HCT116 (cell line): Measurements from ENCODE around the gene RBM14. TPM values are rescaled to one million over a fixed set of nuclear protein-coding genes. Genes with fewer than 3 reads are reported as not detected.

Source experiments
- ATAC-seq: fragments of 200-7000 bp; cut with Tn5 transposase; 2 replicates; pipeline ENCODE4 v1.9.1; 2020; ENCODE audit warnings: mild to moderate bottlenecking, moderate library complexity
- BruUV-seq: library from RNA; stranded (reverse); fragments of 400-500 nt; replicated peaks from 2 replicates; lab custom pipeline; 2021; lab: Mats Ljungman, UMichigan
- CTCF ChIA-PET: fragments of 300-600 bp; sonication (Branson Sonifier 250); formaldehyde crosslinking; loops from one replicate; lab custom pipeline; 2021; ENCODE audit warnings: antibody characterized with exemption; lab: Charles Lee
- POLR2A ChIA-PET: fragments of 300-600, 350-600 bp; sonication (Branson Sonifier 250); formaldehyde crosslinking; loops from one replicate; lab custom pipeline; 2021; ENCODE audit warnings: antibody characterized with exemption; lab: Charles Lee
- RAD21 ChIA-PET, 2 experiments: fragments of 300-600 bp; sonication (Branson Sonifier 250); formaldehyde crosslinking; loops; one replicate each; lab custom pipeline; 2023; ENCODE audit warnings: low total read pairs in 2 of 2; ENCODE audit not compliant: uncharacterized antibody in 2 of 2, unreplicated experiment in 2 of 2, low non-redundant PET in 1 of 2; lab: Charles Lee
- DNase-seq: peaks from one replicate; pipeline ENCODE4 v3.0.0-alpha.2; 2010; ENCODE audit warnings: low read depth, low spot score
- H2AFZ ChIP-seq: fragments of 200-600 bp; shearing (Covaris generic), sonication (generic); 2 replicates; pipeline ENCODE4 v1.6.1; 2017; ENCODE audit warnings: low read depth, mixed run types, mixed read lengths, antibody characterized with exemption, low read length; ENCODE audit not compliant: poor library complexity, severe bottlenecking
- H3K27ac ChIP-seq: 2 replicates; pipeline ENCODE4 v1.5.1; 2012; ENCODE audit warnings: low read depth, low read length
- H3K27me3 ChIP-seq: fragments of 200-600 bp; sonication (generic); 2 replicates; pipeline ENCODE4 v1.6.1; 2016; ENCODE audit warnings: mixed run types, low read length, mixed read lengths; ENCODE audit not compliant: insufficient read depth
- H3K36me3 ChIP-seq, 2 experiments: fragments of 200-500 bp in 1 of 2; fragments of 200-600 bp in 1 of 2; sonication (Bioruptor generic) in 1 of 2; sonication (generic) in 1 of 2; 2 replicates each; pipeline versions ENCODE4 v1.5.1 to v1.6.1; 2014 to 2016; ENCODE audit warnings: low read length in 2 of 2, inconsistent platforms in 1 of 2, mixed read lengths in 1 of 2, mixed run types in 1 of 2; ENCODE audit not compliant: insufficient read depth in 2 of 2, control insufficient read depth in 1 of 2
- H3K4me1 ChIP-seq, 2 experiments: fragments of 200-600 bp in 1 of 2; sonication (generic) in 1 of 2; 2 replicates each; pipeline versions ENCODE4 v1.5.1 to v1.6.1; 2012 to 2017; ENCODE audit warnings: low read length in 2 of 2, inconsistent platforms in 1 of 2, mild to moderate bottlenecking in 1 of 2, mixed read lengths in 1 of 2, mixed run types in 1 of 2, moderate library complexity in 1 of 2; ENCODE audit not compliant: insufficient read depth in 2 of 2, control insufficient read depth in 1 of 2
- H3K4me2 ChIP-seq: fragments of 200-600 bp; sonication (generic); 2 replicates; pipeline ENCODE4 v1.6.1; 2017; ENCODE audit warnings: mixed run types, low read length, mixed read lengths
- H3K4me3 ChIP-seq, 2 experiments: fragments of 200-600 bp in 1 of 2; sonication (generic) in 1 of 2; replicated peaks in 1 of 2; 2 replicates each; pipeline ENCODE4 v1.5.1; 2011 to 2016; ENCODE audit warnings: low read length in 2 of 2, control low read depth in 1 of 2, low read depth in 1 of 2, mild to moderate bottlenecking in 1 of 2, mixed read lengths in 1 of 2, mixed run types in 1 of 2
- H3K79me2 ChIP-seq: fragments of 200-600 bp; sonication (generic); 2 replicates; pipeline ENCODE4 v1.6.1; 2017; ENCODE audit warnings: mild to moderate bottlenecking, mixed run types, low read length, moderate library complexity, mixed read lengths; ENCODE audit not compliant: insufficient read depth
- H3K9ac ChIP-seq: fragments of 200-600 bp; sonication (generic); 2 replicates; pipeline ENCODE4 v1.6.1; 2016; ENCODE audit warnings: low read length, mixed read lengths
- H3K9me2 ChIP-seq: fragments of 200-600 bp; sonication (generic), shearing (Covaris generic); 2 replicates; pipeline ENCODE4 v1.6.1; 2017; ENCODE audit warnings: mixed run types, mild to moderate bottlenecking, moderate library complexity; ENCODE audit not compliant: insufficient read depth
- H3K9me3 ChIP-seq, 2 experiments: fragments of 200-500 bp in 1 of 2; fragments of 200-600 bp in 1 of 2; sonication (Bioruptor generic) in 1 of 2; sonication (generic) in 1 of 2; 2 replicates each; pipeline ENCODE4 v1.6.1; 2014 to 2017; ENCODE audit warnings: low read length in 2 of 2, mixed read lengths in 2 of 2, inconsistent platforms in 1 of 2, low read depth in 1 of 2, mild to moderate bottlenecking in 1 of 2, mixed run types in 1 of 2, moderate library complexity in 1 of 2; ENCODE audit not compliant: control insufficient read depth in 1 of 2, insufficient read depth in 1 of 2
- H4K20me1 ChIP-seq: fragments of 200-600 bp; sonication (generic), shearing (Covaris generic); 2 replicates; pipeline ENCODE4 v1.6.1; 2017; ENCODE audit warnings: mixed run types, mild to moderate bottlenecking, moderate library complexity; ENCODE audit not compliant: insufficient read depth
- CBX3 ChIP-seq: IDR thresholded peaks from 2 replicates; pipeline ENCODE4 v1.6.1; 2012; ENCODE audit warnings: low read depth
- ELF1 ChIP-seq: IDR thresholded peaks from 2 replicates; pipeline ENCODE4 v1.6.1; 2012; ENCODE audit warnings: low read depth, borderline replicate concordance
- FOSL1 ChIP-seq: IDR thresholded peaks from 2 replicates; pipeline ENCODE4 v1.6.1; 2012; ENCODE audit warnings: low read depth
- JUND ChIP-seq: IDR thresholded peaks from 2 replicates; pipeline ENCODE4 v1.6.1; 2012
- POLR2AphosphoS5 ChIP-seq: IDR thresholded peaks from 2 replicates; pipeline ENCODE4 v1.6.1; 2011; ENCODE audit warnings: mild to moderate bottlenecking, low read depth, low read length, moderate library complexity
- RAD21 ChIP-seq: IDR thresholded peaks from 2 replicates; pipeline ENCODE4 v1.6.1; 2012; ENCODE audit warnings: low read depth, mild to moderate bottlenecking
- SP1 ChIP-seq: IDR thresholded peaks from 2 replicates; pipeline ENCODE4 v1.6.1; 2012; ENCODE audit warnings: low read depth
- ZFX ChIP-seq: fragments of 450-650 bp; IDR thresholded peaks from 2 replicates; pipeline ENCODE4 v1.6.1; 2017
- intact Hi-C: fragments of 100-400 bp; cut with micrococcal nuclease; formaldehyde crosslinking; loops from 2 replicates; pipeline ENCODE4 v1.10.0; 2022
- total RNA-seq: library from RNA; stranded (reverse); gene quantifications from one replicate; pipeline ENCODE4 v1.2.1, GENCODE V29; 2021; ENCODE audit not compliant: unreplicated experiment
- TF ChIP-seq, protein P1 (sequence below): IDR thresholded peaks from 2 replicates; pipeline ENCODE4 v1.6.1; 2012

The RBM14 gene
- total RNA-seq, 1 experiment from 2014 or later, result 95.3 TPM

GRCh38 chr11:66567787-66568123 is 48.7 kb upstream of the RBM14 start:
- POLR2A ChIA-PET, result no interaction called here
- CTCF ChIA-PET, result no interaction called here
- no peak overlapping the region for H3K4me2 ChIP-seq
- H3K4me3 ChIP-seq, result no peak overlapping the region
- no peaks in the 10 kb centered on the region for H3K4me1 ChIP-seq
- RAD21 ChIA-PET, result no interaction called here
- ATAC-seq, result no peak
- intact Hi-C loops, result no loop called here
- TF ChIP-seq FOSL1, result no peak
- TF ChIP-seq CBX3, result no peak
- TF ChIP-seq, protein P1, sequence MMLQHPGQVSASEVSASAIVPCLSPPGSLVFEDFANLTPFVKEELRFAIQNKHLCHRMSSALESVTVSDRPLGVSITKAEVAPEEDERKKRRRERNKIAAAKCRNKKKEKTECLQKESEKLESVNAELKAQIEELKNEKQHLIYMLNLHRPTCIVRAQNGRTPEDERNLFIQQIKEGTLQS, result no peak
- TF ChIP-seq SP1, result no peak
- no peak for TF ChIP-seq JUND
- no peak for TF ChIP-seq ELF1
- peaks cover 3% of the 10 kb centered on the region; the same call in 1 of the 2 replicates for H3K27me3 ChIP-seq
- H3K9me2 ChIP-seq, result no peaks in the 10 kb centered on the region
- no TSS peak for BruUV-seq
- no peaks in the 10 kb centered on the region for H3K9me3 ChIP-seq
- H2AFZ ChIP-seq, result no peak overlapping the region
- no peak overlapping the region for H3K9ac ChIP-seq
- H3K79me2 ChIP-seq, result no peaks in the 10 kb centered on the region
- no peak overlapping the region for H3K27ac ChIP-seq
- H4K20me1 ChIP-seq, result no peaks in the 10 kb centered on the region
- DNase-seq, result no peak
- H3K36me3 ChIP-seq, result no peaks in the 10 kb centered on the region

GRCh38 chr11:66568124-66568916 is 48.1 kb upstream of the RBM14 start, which contains the start of gene CTSF:
TSS of gene CTSF (minus strand) at chr11:66568606. CDS start at chr11:66568486, 120 bp downstream.
- Histone ChIP-seq H3K4me1 (no peaks in the 10 kb centered on the region), H3K27me3 (peaks cover 3% of the 10 kb centered on the region; the same call in 1 of the 2 replicates), H3K9me3 (no peaks in the 10 kb centered on the region), H3K9ac (no peak within 1 kb of the TSS), H4K20me1 (no peaks in the 10 kb centered on the region), H2AFZ (no peak within 1 kb of the TSS), H3K4me3 (no peak within 1 kb of the TSS), H3K79me2 (no peaks in the 10 kb centered on the region), H3K9me2 (no peaks in the 10 kb centered on the region), H3K27ac (no peak within 1 kb of the TSS), H3K4me2 (no peak within 1 kb of the TSS), H3K36me3 (no peaks in the 10 kb centered on the region)
- no peak for DNase-seq
- no TSS peak for BruUV-seq
- POLR2A ChIA-PET, result no interaction called here
- TF ChIP-seq RAD21, result no peak
- no peak for TF ChIP-seq ZFX
- TF ChIP-seq POLR2AphosphoS5, result no peak
- intact Hi-C loops, result no loop called here
- RAD21 ChIA-PET, result no interaction called here
- CTCF ChIA-PET, result no interaction called here
- no peak for ATAC-seq
